GM21447 (cell line): Measurements from ENCODE around the gene RPS8.
"Not testable (repeated sequence)": the region's sequence is repeated elsewhere in the genome, so short reads cannot be mapped to it uniquely, and the experiment has no call there.

Source experiments
- ATAC-seq: cut with Tn5 transposase; IDR thresholded peaks from one replicate; pipeline ENCODE4 v1.9.1; 2021; ENCODE audit not compliant: unreplicated experiment

Gene RPS8

DNA sequence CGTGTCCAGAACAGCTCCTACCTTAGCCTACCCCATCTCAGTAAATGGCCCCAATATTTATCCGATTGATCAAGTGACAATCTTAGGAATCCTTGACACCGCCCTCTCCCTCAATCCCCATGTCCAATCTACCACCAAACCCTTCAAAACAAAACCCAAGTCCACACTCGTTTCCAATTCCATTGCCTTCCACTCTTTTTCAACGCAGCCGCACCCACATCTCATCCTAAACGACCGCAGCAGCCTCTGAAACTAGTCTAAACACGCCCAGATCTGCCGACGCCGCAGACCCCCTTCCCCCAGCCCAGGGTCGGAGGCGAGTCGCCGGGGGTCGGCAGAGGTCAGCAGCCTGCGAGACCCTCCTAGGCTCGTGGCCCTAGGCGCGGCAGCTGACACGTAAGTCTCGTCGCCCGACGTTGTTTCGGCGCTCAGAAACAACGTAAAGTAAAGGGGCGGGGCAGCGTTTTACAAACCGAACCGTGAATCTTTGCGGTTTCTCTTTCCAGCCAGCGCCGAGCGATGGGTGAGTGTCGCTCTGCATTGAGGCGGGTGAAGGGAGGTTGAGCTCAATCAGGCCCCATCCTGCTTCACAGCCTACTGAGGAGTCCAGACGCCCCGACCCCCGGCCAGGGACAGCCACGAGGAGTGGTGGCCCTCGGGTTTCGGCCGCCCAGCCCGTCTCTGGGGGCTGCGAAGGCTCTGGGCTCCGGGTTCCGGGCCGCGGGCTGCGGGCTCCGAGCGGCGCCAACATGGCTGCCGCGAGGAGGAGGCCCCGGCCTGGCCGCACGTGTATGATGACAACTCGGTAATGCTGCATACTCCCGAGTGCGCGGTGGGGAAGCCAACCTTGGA is at the start of gene RPS8:
RPS8 (plus strand) TSS at position 463 of the 852 bp plus-strand sequence; CDS start at position 520, 57 bp downstream.
- ATAC-seq: peak; percentile 69

DNA sequence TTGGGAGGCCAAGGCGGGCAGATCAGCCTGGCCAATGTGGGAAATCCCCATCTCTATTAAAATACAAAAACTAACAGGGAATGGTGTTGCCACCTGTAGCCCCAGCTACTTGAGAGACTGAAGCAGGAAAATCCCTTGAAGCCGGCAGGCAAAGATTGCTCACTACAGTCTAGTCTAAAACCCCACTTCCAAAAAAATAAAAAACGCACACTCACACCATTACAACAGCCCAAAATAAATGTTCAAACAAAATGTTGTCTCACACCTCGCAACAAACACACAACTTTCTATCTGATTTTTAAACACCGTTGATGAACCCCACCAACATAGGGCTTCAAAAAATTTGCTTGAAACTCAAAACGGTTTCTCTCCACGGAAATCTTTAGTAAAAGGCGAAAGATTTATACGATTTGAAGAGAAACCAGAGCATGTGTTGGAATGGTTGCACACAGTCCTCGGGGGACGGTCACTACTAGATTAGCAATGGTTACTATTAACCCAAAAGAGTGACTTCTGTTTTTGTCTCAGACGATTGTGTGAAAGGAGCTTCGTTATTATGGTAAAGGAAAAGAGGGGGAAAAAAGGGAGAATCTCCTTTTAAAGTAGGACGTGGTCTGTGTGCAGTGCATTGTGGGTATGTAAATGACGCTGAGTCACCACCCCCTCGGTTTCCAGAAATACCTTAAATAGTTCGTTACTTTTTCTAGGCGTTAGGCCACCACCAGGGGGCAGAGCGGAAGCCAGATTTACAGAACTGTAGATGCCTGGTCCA is 44.4 kb upstream of the RPS8 start, which contains the start of gene RNU5D-1:
RNU5D-1 (minus strand) TSS at position 430 of the 772 bp plus-strand sequence.
- ATAC-seq: peak; percentile 58

DNA sequence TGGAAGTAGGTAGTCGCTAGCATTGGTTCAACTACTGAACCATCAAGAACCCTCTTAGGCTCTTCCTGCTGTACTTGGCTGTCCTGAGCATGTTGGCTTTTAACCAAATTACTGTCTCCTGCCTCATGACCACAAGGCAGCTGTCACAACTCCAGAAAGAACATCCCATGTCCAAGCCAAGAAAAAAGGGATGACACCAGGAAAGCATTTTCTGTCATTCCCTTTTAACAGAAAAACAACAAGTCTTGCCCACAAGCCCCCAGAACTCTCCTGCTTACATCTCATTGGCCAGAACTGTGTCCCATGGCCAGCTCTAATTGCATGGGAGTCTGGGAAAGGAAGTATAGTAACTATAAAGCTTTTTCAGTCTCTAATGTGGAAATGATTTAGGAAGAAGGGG is 42.0 kb upstream of the RPS8 start:
- ATAC-seq: no peak

DNA sequence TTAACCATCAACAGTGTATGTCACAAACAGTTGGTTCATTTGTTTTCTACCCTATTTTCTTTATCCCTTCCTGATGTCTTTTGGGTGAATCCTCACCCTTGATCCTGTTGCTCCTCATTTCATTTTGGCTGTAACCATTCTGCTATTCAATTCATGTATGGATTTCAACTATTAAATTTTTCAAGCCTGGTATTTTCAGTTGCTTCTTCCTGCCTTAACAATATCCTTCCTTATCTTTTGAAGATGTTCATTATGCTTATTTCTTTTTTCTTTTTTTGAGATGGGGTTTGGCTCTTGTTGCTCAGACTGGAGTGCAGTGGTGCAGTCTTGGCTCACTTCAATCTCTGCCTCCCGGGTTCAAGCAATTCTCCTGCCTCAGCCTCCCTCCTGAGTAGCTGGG is 41.6 kb upstream of the RPS8 start:
- no peak for ATAC-seq

DNA sequence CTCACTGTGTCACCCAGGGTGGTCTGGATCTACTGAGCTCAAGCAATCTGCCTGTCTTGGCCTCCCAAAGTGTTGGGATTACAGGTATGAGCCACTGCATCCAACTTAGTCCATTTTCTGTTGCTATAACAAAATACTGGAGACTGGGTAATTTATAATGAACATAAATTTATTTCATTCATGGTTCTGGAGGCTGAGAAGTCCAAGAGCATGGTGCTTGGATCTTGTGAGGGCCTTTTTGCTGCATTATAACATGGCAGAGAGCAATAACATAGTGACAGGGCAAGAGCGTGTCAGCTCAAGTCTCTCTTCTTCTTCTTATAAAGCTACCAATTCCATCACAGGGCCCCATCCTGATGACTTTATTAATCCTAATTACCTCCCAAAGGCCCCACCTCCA is 39.3 kb upstream of the RPS8 start:
- ATAC-seq: no peak

DNA sequence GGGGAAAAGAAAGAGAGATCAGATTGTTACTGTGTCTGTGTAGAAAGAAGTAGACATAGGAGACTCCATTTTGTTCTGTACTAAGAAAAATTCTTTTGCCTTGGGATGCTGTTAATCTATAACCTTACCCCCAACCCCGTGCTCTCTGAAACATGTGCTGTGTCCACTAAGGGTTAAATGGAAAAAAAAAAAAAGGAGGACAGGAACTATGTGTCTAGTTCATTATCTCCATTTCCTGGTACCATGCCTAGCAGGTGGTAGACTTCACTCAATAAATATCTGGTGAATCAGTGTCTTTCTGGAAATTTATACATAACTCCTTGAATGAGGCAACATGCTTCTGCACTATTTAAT is 36.4 kb upstream of the RPS8 start:
- ATAC-seq: not testable (repeated sequence)

DNA sequence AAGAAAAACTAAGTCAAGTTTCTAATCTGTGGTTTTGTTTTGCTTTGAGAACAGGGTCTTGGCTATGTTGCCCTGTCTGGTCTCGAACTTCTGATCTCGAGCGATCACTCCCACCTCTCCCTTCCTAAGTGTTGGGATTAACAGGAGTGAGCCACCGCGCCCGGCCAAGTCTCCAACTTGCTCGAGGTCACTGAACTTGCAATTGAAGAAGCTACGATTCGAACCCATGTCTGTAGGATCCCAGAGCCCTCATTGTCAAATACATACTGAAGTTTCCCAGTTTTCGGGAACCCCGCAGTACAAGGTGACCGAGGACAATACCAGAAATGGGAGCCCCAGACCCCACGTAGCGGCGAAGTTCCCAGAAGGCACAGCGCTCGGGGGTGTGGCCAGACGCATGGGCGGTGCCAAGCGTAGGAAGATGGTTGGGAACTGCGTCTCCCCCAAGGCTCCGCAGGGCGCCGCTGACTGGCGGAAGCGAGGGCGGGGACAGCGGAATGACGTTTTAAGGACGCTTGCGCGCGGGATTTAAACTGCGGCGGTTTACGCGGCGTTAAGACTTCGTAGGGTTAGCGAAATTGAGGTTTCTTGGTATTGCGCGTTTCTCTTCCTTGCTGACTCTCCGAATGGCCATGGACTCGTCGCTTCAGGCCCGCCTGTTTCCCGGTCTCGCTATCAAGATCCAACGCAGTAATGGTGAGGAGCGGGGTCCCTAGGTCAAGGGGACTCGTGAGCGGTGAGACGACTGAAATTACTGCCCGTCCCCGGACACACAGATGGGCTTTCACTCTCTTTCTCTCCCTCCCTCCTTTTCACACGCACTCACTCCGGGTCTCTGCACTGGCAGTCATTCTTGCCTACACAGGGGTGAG is 35.8 kb upstream of the RPS8 start, which contains the start of gene KIF2C:
KIF2C (plus strand) TSS at position 531 of the 872 bp plus-strand sequence; CDS start at position 627, 96 bp downstream.
- ATAC-seq: peak; percentile 96

DNA sequence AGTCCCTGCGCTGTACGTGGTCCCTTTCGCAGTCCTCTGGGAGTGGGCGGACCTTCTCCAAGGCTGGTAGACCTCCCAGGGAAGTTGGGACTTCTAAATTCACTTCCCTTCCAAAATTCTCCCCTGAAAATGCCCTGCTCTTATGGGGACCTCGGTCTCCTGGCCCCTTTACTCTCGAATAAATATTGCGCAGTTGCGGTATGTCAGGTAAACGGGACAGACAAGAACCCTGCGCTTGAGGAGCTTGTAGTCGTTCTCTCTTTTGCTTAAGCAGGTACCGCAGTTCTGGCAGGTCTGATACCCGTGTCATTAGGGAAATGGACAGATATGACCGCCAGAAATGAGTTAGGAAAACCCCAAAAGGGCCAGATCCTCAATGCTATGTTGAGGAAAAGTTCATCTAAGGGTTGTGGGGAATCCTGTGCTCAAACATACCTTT is 35.1 kb upstream of the RPS8 start:
- peak; percentile 7 for ATAC-seq

DNA sequence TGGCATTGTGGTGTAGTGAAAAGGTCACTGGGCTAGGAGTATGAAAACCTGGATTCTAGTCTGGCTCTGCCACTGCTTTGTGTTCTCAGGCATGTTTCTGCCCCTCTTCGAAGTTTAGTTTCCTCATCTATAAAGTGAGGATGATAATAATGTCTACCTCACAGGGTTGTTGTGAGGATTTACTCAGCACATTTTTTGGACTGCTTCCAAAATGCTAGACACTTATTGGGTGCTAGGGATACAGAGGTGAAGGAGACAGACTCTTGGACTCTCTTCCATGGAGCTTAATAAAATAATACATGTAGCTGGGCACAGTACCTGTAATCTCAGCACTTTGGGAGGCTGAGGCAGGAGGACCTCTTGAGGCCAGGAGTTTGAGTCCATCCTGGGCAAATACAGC is 32.1 kb upstream of the RPS8 start:
- no peak for ATAC-seq

DNA sequence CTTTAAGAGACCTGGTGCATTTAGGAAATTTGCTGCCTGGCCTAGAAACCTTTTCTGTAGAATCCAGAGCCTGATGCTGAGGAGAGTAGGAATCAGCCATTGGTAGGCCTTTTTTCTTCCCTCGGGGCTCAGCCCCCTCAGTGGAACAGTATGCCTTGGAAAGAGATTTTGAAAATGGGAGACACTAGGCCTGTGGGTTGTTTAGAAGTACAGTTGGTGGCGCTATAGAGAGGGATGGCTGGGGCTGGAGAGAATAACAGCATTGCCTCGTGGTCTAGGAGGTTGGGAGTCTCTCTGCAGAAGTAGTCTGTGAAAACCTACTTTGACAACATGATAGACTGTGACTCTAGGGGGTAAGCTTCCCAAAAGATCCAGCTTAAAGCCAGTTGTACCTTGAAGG is 27.5 kb upstream of the RPS8 start:
- no peak for ATAC-seq

DNA sequence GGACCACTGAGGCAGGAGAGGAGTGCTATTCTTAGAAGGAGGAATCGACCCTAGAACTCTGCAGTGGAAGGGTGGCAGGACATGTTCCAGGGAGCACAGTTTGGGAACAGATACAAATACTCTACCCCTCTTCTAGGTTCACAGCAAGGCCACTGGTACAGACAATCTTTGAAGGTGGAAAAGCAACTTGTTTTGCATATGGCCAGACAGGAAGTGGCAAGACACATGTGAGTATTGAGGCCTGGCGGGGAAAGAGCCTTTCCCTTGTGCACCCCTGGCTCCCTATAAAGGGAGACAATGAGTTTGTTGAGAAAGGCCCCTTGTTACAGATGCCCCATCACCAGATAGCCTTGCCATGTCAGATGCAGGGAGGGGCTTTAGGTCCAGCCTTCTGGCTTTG is 17.9 kb upstream of the RPS8 start:
- peak; percentile 65 for ATAC-seq

DNA sequence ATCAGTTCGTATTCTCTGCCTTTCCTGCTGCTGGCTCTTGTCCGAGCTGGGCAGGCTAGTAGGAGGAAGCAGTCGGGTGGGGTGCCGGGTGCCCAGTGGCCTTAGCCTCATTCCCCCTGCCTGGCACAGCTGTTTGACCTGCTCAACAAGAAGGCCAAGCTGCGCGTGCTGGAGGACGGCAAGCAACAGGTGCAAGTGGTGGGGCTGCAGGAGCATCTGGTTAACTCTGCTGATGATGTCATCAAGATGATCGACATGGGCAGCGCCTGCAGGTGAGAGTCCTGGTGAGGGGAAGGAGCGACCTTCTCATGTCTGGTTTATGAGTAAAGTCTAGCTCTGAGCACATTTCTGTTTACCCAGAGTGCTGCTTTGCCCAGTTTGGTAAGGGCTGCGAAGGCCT is 16.3 kb upstream of the RPS8 start:
- no peak for ATAC-seq

DNA sequence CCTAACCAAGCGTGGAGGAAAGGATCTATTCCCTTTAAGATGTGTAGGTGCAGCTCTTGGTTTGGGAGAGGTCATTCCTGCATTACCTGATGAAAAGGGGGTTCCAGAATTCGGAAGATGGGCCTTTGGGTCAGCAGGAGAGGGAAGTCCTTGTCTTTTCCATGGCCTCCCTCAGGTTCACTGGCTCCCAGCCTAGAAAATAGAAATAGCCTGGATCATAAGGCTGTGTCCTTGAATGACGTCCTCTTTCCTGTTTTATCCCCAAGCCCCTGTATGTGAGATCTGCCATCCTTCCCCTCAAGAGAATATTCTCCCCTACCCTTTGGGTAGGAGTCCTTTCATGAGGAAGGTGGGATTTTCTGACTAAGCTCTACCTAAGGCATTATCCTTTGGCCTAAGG is 14.5 kb upstream of the RPS8 start:
- ATAC-seq: no peak

DNA sequence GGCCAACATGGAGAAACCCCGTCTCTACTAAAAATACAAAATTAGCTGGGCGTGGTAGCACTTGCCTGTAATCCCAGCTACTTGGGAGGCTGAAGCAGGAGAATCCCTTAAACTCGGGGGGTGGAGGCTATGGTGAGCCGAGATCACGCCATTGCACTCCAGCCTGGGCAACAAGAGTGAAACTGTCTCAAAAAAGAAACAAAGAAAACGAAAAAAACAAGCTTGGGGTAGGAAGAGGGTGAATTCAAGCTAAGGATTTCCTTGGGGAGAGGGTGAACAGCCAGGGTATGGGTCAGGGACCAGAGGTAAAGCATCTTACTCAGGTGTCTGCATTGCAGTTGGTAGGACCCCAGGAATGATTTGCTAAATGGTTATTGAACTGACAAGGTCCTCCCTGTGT is 8.9 kb upstream of the RPS8 start:
- not testable (repeated sequence) for ATAC-seq

DNA sequence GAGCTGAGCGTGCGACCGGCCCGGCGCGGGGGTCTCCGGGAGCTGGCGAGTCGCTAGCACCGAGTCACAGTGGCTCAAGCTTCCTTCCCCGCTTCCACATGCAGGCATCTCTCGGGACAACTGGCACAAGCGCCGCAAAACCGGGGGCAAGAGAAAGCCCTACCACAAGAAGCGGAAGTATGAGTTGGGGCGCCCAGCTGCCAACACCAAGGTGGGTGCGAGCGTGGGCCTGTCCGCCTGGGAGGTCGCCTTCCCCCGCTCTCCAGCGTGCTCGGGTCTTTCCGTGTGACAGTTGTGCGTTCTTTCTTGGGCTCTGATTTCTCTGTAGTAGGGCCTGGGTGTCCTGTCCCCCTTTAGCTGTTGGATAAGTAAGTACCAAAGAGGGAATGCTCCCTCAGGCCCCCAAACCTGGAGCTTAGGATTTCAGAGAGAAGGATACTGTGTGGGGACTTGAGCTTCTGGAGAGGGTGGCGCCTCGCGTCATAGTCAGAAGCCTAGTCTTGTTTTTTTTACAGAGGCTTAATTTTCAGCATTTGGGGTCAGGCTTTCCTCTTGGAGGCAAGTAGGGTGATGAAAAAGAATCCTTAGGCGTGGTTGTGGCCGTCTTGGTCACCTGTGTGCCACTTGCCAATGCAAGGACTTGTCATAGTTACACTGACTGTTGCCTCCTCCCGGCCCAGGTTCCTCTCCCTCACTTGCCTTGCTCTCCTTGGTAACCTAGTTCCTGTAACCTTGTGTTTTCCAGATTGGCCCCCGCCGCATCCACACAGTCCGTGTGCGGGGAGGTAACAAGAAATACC is 790 bp downstream of the RPS8 start:
- peak; percentile 15 for ATAC-seq

DNA sequence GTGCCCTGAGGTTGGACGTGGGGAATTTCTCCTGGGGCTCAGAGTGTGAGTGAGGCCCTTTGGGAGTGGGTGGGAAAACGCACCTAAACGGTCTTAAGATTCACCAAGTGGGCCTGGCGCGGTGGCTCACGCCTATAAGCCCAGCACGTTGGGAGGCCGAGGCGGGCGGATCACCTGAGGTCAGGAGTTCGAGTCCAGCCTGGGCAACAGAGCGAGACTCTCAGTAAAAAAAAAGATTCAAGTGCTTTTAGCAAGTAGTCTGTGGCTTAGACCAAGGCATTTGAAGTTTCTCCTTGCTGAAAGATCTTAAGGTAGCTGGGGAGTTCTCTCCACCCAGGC is 1.4 kb downstream of the RPS8 start:
- ATAC-seq: no peak

DNA sequence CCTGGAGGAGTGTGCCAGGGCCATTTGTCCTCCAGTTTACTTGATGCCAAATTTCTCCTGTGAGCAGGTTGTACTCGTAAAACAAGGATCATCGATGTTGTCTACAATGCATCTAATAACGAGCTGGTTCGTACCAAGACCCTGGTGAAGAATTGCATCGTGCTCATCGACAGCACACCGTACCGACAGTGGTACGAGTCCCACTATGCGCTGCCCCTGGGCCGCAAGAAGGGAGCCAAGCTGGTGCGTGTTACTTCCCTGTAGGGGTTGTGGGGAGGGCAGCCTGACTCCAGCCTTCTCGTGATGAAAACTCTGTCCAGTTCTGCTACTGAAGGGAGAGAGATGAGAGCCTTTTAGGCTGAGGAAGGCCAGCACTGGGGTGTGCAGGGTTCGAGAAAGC is 2.2 kb downstream of the RPS8 start:
- ATAC-seq: no peak

DNA sequence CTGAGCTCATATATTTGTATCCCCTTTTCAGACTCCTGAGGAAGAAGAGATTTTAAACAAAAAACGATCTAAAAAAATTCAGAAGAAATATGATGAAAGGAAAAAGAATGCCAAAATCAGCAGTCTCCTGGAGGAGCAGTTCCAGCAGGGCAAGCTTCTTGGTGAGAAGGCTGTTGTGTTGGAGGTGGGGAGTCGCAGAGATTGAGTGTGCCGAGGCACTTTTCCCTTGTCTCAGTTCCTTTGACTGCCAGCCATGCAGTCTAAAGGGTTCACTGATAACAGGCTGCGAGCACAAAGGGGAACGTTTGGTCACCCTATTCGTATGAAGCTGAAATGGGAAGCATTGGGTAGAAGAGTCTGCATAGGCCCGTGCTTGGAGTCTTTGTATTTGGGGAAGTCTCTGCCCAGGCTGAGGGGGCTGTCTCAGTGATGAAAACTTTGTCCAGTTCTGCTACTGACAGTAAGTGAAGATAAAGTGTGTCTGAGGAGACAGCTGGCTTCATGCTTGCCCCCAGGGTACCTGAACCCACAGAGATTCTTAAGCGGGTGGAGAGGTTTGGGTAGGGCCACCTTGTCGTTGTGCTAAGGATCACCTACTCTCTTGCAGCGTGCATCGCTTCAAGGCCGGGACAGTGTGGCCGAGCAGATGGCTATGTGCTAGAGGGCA is 2.8 kb downstream of the RPS8 start:
- no peak for ATAC-seq

DNA sequence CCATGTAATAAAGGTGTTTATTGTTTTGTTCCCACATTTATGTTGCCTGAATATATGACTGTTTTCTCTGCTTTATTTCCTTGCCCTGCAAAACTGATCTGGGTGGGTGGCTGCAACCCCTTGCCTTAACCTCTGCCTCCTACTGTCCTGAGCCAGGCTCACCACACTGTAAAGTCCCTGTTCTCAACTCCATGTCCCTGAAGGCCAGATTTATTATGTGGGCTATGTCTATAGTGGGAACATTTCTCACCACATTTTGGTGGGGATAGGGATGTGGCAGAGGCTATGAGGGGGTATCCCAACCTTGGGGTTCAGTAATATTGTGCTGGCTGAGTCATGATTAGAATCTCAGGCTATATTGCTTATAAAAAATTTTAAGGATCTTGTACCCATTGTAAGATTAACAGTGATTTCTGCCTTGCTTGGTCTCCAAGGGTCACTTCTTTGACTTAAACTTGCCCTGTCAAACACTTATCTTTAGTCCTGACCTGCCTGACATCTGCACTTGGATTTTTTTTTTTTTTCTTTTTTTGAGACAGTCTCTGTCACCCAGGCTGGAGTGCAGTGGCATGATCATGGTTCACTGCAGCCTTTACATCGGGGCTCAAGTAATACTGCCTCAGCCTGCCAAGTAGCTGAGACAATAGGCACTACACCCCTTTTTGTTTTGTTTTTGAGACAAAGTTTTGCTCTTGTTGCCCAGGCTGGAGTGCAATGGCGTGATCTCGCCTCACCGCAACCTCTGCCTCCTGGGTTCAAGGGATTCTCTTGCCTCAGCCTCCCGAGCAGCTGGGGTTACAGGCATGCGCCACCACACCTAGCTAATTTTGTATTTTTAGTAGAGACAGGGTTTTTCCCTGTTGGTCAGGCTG is 3.6 kb downstream of the RPS8 start:
- no peak for ATAC-seq
